ENCODE measurements around the gene HOXB6.

HOXB6 gene

DNA sequence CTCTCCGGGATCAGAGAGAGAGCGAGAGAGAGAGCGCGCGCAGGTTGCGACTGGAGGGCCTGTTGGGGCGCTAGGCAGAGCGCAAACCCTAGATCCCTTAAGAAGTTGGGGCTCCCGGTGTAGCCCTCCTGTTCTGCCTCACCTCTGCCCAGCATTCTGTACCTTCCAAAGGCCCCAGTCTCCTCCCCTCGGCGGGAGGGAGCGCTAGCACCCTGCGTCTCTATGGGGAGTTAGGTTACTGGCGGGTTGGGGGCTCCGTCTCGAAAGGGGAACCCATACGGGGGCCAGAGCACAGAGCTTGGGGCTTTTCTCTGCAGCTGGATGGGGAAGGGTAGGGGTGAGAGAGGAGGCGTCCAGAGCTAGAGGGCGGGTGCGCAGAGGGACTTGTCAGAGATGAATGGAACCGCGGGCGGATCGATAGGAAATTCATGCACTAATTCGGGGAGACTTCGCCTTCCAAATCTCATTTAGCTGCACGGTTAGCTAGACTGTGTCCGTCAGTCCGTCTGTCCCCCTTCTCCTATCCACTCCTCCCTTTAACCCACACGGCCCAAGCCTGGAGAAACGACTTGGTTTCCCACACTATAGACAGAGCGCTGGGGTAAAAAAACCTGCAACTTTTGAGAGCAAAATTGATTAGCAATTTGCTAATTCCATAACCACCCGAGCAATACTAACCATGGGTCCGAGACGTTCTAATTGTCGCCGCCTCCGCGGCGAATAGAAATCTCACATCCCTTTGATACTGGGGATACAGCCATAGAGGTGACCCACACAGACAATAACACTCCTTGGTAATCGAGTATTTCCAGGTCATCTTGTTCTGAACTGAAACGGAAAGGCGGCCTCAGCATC, 25.9 kb downstream of the HOXB6 start:
- no peak for DNase-seq

- peak; percentile 65 for DNase-seq
These were observed 26.7 kb downstream of the HOXB6 start, which contains the start of gene HOXB4 for GRCh38 chr17:48577946-48578615. Gene HOXB4, minus strand, starts transcription at chr17:48578350. Its CDS starts 31 bp downstream, at chr17:48578319.

GRCh38 chr17:48577330-48577945, 27.3 kb downstream of the HOXB6 start:
- no peak for DNase-seq

DNA sequence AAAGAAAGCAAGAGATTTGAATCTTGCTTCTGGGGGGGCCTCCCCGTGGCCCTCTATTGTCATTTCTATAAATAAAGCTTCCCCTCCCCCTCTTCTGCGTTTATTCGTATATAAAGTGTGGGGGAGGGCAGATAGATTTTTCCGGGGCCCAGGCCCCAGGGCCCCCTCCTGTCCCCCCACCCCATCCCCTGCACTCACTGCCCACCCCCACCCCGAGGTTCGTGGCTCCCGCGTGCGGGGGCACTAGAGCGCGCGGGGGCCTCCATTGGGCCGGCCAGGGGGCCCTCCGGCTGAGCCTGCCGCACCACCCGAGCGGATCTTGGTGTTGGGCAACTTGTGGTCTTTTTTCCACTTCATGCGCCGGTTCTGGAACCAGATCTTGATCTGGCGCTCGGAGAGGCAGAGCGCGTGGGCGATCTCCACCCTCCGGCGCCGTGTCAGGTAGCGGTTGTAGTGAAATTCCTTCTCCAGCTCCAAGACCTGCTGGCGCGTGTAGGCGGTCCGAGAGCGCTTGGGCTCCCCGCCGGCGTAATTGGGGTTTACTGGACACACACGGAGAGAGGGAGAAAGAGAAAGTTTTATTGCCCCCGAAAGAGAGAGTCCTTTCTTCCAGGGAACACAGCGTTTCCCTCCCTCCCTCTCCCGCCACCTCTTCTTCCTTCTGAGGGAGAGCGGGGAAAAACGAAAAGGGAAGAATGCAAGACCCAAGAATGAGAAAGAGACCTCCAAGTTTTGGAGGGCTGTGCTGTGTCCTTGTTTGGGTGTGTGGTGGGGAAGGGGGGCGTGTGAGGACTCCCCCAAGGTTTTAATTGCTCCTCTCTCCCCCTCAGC, 28.1 kb downstream of the HOXB6 start:
- DNase-seq: no peak

DNA sequence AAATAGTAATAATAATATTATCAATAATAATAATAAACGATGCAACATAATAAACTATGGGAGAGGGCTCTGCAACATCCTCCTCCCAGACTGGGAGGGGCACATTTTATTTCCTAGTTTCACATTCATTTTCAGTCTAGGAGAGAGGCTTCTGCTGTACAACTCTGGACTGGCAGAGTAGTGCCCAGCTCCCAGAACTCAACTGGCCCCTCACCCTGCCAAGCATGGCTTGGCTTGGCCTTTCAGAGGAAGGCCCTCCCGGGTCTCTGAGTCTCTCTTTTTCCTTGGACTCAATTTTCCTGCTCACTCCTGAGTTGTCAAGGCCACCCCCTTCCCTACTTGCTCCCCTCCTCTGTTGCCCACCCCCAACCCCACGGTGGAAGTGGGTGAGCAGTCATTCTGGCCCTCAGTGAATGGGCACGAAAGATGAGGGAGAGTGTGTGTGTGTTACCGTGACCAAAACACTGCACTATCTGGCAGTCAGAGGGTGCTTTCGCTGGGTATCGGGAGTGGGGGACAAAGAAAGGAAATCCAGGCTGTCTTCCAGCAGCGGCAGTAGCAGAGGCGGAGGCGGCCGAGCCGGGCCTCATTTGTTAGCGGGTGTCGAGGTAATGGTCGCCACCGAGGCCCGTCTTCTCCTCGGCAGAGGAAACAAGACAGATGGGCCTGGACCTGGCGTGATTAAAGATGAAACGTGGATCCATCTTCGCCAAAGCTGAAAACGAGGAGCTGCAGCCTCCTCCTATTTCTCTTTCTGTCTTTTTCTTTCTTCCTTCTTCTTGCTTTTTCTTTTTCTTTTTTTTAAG, 28.9 kb downstream of the HOXB6 start:
- DNase-seq: no peak

GRCh38 chr17:48575066-48575582, 29.7 kb downstream of the HOXB6 start:
- no peak for DNase-seq

DNA sequence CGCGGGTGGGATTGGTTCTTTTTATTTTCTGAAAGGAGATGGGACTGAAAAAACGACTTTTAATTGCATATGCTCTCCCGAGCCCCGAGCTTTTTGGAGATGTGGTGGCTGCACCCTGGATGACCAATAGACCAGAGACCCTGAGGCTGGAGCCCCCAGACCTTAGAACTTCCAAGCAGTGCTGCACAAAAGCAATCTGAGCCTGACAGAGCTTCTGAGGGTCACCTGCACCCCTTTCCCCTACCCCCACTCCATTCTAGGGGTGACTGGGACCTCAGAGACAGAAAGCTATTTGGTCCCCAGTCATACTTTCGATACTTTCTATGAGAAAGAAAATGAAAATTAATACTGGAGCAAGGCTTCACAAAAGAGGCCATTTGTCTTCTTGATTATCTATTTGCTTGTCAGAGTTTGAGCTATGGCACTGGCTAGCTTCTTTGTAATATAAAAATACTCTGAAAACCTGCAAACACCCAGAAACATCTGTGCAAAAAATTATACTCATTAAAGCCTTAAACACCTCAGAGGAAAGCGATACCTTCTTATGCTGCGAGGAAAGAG, 30.2 kb downstream of the HOXB6 start:
- no peak for DNase-seq

- no peak for DNase-seq
These were observed 32.9 kb downstream of the HOXB6 start for GRCh38 chr17:48571826-48572417.

GRCh38 chr17:48571024-48571818, 33.6 kb downstream of the HOXB6 start:
- DNase-seq: no peak

DNA sequence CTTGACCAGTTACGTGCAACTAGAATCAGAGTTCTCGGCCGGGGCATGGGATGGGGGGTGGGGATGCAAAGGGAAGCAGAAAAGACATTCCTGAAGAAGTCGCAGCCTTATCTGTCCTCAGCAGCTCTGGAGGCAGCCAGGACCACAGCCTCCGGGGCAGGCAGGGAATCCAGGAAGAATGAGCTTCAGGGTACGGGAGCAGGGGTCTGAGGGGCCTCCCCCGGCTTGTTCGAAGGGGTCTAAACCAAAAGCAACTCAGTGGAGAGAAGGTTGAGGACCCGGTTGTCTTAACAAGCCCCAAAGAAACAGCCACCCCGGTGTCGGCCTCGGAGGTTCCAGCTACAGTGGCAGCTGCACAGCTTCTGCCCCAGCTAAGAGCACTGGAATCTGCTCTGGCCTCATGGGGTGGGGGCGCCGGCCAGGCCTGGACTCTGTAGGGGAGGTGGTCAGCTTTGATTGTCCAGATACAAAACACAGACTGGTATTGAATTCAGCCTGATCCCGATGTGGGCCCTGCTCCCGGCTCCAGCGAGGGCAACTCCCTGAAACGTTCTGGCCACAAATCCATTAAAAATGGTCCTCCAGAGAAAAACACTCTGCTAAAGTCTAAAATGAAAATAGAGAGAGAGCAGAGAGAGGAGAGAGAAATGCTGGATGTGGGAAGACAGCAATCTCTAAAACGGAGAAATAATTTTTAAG, 34.3 kb downstream of the HOXB6 start:
- no peak for DNase-seq

DNA sequence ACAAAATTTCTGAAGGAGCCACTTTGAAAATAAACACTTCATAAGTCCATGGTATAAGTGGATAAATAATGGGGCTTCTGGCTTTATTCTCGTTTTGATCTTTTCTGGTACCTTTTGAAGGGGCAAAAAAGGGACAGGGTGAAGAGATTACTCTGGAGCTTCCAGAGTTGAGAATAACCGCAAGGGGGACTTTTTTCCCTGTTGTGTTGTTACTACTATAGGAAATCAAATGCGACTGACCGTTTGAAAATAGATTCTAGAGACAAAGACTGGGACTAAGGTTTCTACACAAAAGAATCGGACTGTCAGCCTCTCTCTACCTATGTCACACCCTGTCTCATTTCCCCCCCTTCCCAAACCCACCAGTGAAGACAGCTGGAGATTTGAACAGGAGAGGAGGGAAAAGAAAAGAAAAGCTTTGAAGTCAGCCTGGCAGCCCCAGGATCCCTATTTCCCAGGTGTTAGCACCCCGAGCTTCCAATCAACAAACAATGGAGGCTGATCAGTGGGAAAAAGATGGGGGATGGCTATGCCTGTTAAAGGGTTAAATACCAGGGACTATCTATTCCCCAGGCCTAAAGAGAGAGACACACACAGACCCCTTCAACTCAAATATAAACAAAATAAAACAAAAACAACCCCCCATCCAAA, 35.0 kb downstream of the HOXB6 start:
- no peak for DNase-seq

- no peak for DNase-seq
These were observed 35.6 kb downstream of the HOXB6 start for GRCh38 chr17:48569240-48569582.

GRCh38 chr17:48568499-48569239, 36.1 kb downstream of the HOXB6 start:
- DNase-seq: no peak

GRCh38 chr17:48567646-48568354, 37.0 kb downstream of the HOXB6 start:
- DNase-seq: no peak

DNA sequence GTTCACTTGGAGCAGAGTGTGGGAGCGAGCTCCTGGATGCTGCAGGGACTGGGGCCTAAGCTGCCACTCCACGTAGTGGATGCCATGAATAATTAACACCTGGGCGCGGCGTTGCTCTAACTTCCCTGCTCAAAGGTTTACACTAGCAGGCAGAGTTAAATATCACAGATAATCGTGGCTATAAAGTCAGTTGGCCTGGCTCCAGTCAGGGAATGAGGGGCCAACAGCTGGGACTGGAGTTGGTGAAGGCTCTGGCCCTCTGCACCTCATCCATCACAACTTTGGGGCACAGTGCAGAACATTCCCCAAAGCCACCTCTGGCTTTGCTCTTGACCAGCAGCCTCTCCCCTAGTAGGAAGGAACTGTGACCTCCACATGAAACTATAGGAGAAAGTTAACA, 37.6 kb downstream of the HOXB6 start:
- no peak for DNase-seq

DNA sequence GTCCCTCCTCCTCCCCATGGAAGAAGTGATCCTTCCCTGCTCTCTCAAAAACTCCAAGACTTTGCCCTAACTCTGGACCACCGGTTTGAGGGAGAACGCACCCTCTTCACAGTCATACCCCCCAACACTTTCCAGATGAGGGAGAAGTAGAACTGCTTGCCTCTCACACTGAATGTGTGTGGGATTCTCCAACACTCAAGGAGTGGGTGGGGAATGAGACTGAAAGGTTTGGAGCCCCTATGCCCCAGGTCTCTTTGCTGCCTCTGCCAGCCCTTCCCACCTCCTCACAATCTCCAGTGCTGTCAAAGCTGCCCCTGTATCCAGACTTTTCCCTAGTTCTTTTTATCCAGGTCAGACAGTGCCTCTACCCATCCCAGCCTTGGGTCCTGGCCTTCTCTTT, 38.1 kb downstream of the HOXB6 start:
- DNase-seq: no peak

DNA sequence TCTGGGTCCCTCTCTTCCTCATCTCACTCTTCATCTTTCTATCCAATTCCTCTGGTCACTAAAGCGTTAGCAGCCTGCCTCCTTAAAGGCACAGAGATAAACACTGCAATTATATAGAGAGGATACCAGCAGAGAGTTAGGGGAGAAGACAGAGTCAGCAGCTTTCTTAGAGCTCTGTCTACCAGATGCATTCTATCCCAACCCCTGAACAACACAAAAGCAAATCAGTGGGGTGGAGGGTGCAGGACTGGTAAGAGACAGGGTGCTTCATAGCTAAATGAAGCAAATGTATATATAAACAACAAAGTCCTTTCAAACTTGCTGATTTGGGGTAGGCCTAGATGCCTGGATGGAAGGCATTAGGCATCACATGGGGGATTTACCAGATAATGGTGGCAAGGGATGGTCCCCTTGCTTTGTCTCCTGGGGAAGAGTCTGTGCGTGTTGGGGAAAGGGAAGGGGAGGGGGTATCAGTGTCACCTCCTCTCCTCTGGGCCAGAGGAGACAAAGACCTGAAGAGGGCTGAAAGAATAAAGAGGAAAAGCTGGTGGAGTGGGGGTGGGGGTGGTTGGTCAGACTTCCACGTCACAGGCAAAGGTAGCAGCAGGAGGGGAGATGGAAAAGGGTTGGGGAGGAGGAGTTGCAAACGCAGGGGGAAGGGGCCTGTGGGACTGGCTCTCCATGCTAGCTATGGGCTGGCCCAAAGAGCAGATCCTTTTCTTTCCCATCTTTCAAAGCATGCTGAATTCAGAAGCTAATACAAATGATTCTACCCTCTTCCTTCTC, 38.7 kb downstream of the HOXB6 start:
- no peak for DNase-seq
